Right lobe of liver (tissue), 4 donors: ENCODE measurements around the gene RAB38.

Experiments used
- POLR2A ChIP-seq: fragments of 450-650 bp; IDR thresholded peaks from one replicate; pipeline ENCODE4 v1.6.1; 2017; ENCODE audit warnings: antibody characterized with exemption, mild to moderate bottlenecking
- TF ChIP-seq, protein P1 (sequence below), 4 donors: fragments of 200-600 bp in 3 of 4; fragments of 450-650 bp in 1 of 4; IDR thresholded peaks; one replicate each; pipeline versions ENCODE4 v1.5.1 to v1.8.0; 2016 to 2022; ENCODE audit warnings: antibody characterized with exemption in 4 of 4, mild to moderate bottlenecking in 2 of 4
- donor health status: DM: no; HTN: no; CAD: no.
- donor health status: DM: no; HTN: no; CAD: no.
- donor health status: DM: no; HTN: yes; CAD: no.

GRCh38 chr11:88098289-88098688, 77.0 kb downstream of the RAB38 start:
- no peak for TF ChIP-seq POLR2A
- TF ChIP-seq, protein P1, sequence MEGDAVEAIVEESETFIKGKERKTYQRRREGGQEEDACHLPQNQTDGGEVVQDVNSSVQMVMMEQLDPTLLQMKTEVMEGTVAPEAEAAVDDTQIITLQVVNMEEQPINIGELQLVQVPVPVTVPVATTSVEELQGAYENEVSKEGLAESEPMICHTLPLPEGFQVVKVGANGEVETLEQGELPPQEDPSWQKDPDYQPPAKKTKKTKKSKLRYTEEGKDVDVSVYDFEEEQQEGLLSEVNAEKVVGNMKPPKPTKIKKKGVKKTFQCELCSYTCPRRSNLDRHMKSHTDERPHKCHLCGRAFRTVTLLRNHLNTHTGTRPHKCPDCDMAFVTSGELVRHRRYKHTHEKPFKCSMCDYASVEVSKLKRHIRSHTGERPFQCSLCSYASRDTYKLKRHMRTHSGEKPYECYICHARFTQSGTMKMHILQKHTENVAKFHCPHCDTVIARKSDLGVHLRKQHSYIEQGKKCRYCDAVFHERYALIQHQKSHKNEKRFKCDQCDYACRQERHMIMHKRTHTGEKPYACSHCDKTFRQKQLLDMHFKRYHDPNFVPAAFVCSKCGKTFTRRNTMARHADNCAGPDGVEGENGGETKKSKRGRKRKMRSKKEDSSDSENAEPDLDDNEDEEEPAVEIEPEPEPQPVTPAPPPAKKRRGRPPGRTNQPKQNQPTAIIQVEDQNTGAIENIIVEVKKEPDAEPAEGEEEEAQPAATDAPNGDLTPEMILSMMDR (IDR thresholded peaks at IDR 0.05): no peak
